HCT116 (cell line): ENCODE results near the gene ELMO2. TPM values are rescaled to one million over a fixed set of nuclear protein-coding genes. Genes with fewer than 3 reads are reported as not detected.

Source experiments
- ATAC-seq: fragments of 200-7000 bp; cut with Tn5 transposase; 2 replicates; pipeline ENCODE4 v1.9.1; 2020; ENCODE audit warnings: mild to moderate bottlenecking, moderate library complexity
- BruUV-seq: library from RNA; stranded (reverse); fragments of 400-500 nt; replicated peaks from 2 replicates; lab custom pipeline; 2021; lab: Mats Ljungman, UMichigan
- CTCF ChIA-PET: fragments of 300-600 bp; sonication (Branson Sonifier 250); formaldehyde crosslinking; loops from one replicate; lab custom pipeline; 2021; ENCODE audit warnings: antibody characterized with exemption; lab: Charles Lee
- POLR2A ChIA-PET: fragments of 300-600, 350-600 bp; sonication (Branson Sonifier 250); formaldehyde crosslinking; loops from one replicate; lab custom pipeline; 2021; ENCODE audit warnings: antibody characterized with exemption; lab: Charles Lee
- RAD21 ChIA-PET, 2 experiments: fragments of 300-600 bp; sonication (Branson Sonifier 250); formaldehyde crosslinking; loops; one replicate each; lab custom pipeline; 2023; ENCODE audit warnings: low total read pairs in 2 of 2; ENCODE audit not compliant: uncharacterized antibody in 2 of 2, unreplicated experiment in 2 of 2, low non-redundant PET in 1 of 2; lab: Charles Lee
- DNase-seq: peaks from one replicate; pipeline ENCODE4 v3.0.0-alpha.2; 2010; ENCODE audit warnings: low read depth, low spot score
- H2AFZ ChIP-seq: fragments of 200-600 bp; shearing (Covaris generic), sonication (generic); 2 replicates; pipeline ENCODE4 v1.6.1; 2017; ENCODE audit warnings: low read depth, mixed run types, mixed read lengths, antibody characterized with exemption, low read length; ENCODE audit not compliant: poor library complexity, severe bottlenecking
- H3K27ac ChIP-seq: 2 replicates; pipeline ENCODE4 v1.5.1; 2012; ENCODE audit warnings: low read depth, low read length
- H3K27me3 ChIP-seq: fragments of 200-600 bp; sonication (generic); 2 replicates; pipeline ENCODE4 v1.6.1; 2016; ENCODE audit warnings: mixed run types, low read length, mixed read lengths; ENCODE audit not compliant: insufficient read depth
- H3K36me3 ChIP-seq, 2 experiments: fragments of 200-500 bp in 1 of 2; fragments of 200-600 bp in 1 of 2; sonication (Bioruptor generic) in 1 of 2; sonication (generic) in 1 of 2; 2 replicates each; pipeline versions ENCODE4 v1.5.1 to v1.6.1; 2014 to 2016; ENCODE audit warnings: low read length in 2 of 2, inconsistent platforms in 1 of 2, mixed read lengths in 1 of 2, mixed run types in 1 of 2; ENCODE audit not compliant: insufficient read depth in 2 of 2, control insufficient read depth in 1 of 2
- H3K4me1 ChIP-seq, 2 experiments: fragments of 200-600 bp in 1 of 2; sonication (generic) in 1 of 2; 2 replicates each; pipeline versions ENCODE4 v1.5.1 to v1.6.1; 2012 to 2017; ENCODE audit warnings: low read length in 2 of 2, inconsistent platforms in 1 of 2, mild to moderate bottlenecking in 1 of 2, mixed read lengths in 1 of 2, mixed run types in 1 of 2, moderate library complexity in 1 of 2; ENCODE audit not compliant: insufficient read depth in 2 of 2, control insufficient read depth in 1 of 2
- H3K4me2 ChIP-seq: fragments of 200-600 bp; sonication (generic); 2 replicates; pipeline ENCODE4 v1.6.1; 2017; ENCODE audit warnings: mixed run types, low read length, mixed read lengths
- H3K4me3 ChIP-seq, 2 experiments: fragments of 200-600 bp in 1 of 2; sonication (generic) in 1 of 2; replicated peaks in 1 of 2; 2 replicates each; pipeline ENCODE4 v1.5.1; 2011 to 2016; ENCODE audit warnings: low read length in 2 of 2, control low read depth in 1 of 2, low read depth in 1 of 2, mild to moderate bottlenecking in 1 of 2, mixed read lengths in 1 of 2, mixed run types in 1 of 2
- H3K79me2 ChIP-seq: fragments of 200-600 bp; sonication (generic); 2 replicates; pipeline ENCODE4 v1.6.1; 2017; ENCODE audit warnings: mild to moderate bottlenecking, mixed run types, low read length, moderate library complexity, mixed read lengths; ENCODE audit not compliant: insufficient read depth
- H3K9ac ChIP-seq: fragments of 200-600 bp; sonication (generic); 2 replicates; pipeline ENCODE4 v1.6.1; 2016; ENCODE audit warnings: low read length, mixed read lengths
- H3K9me2 ChIP-seq: fragments of 200-600 bp; sonication (generic), shearing (Covaris generic); 2 replicates; pipeline ENCODE4 v1.6.1; 2017; ENCODE audit warnings: mixed run types, mild to moderate bottlenecking, moderate library complexity; ENCODE audit not compliant: insufficient read depth
- H3K9me3 ChIP-seq, 2 experiments: fragments of 200-500 bp in 1 of 2; fragments of 200-600 bp in 1 of 2; sonication (Bioruptor generic) in 1 of 2; sonication (generic) in 1 of 2; 2 replicates each; pipeline ENCODE4 v1.6.1; 2014 to 2017; ENCODE audit warnings: low read length in 2 of 2, mixed read lengths in 2 of 2, inconsistent platforms in 1 of 2, low read depth in 1 of 2, mild to moderate bottlenecking in 1 of 2, mixed run types in 1 of 2, moderate library complexity in 1 of 2; ENCODE audit not compliant: control insufficient read depth in 1 of 2, insufficient read depth in 1 of 2
- H4K20me1 ChIP-seq: fragments of 200-600 bp; sonication (generic), shearing (Covaris generic); 2 replicates; pipeline ENCODE4 v1.6.1; 2017; ENCODE audit warnings: mixed run types, mild to moderate bottlenecking, moderate library complexity; ENCODE audit not compliant: insufficient read depth
- EGR1 ChIP-seq: IDR thresholded peaks from 2 replicates; pipeline ENCODE4 v1.6.1; 2012; ENCODE audit warnings: low read depth
- ELF1 ChIP-seq: IDR thresholded peaks from 2 replicates; pipeline ENCODE4 v1.6.1; 2012; ENCODE audit warnings: low read depth, borderline replicate concordance
- EZH2 ChIP-seq: fragments of 200-600 bp; sonication (generic); IDR thresholded peaks from 2 replicates; pipeline ENCODE4 v1.6.1; 2017; ENCODE audit warnings: antibody characterized with exemption, mixed run types
- POLR2A ChIP-seq: IDR thresholded peaks from 2 replicates; pipeline ENCODE4 v1.7.0; 2011; ENCODE audit warnings: borderline replicate concordance; ENCODE audit not compliant: insufficient read depth, insufficient read length; ENCODE audit errors: extremely low read depth
- POLR2AphosphoS5 ChIP-seq: IDR thresholded peaks from 2 replicates; pipeline ENCODE4 v1.6.1; 2011; ENCODE audit warnings: mild to moderate bottlenecking, low read depth, low read length, moderate library complexity
- SIN3A ChIP-seq: IDR thresholded peaks from 2 replicates; pipeline ENCODE4 v1.6.1; 2012; ENCODE audit warnings: low read depth
- SP1 ChIP-seq: IDR thresholded peaks from 2 replicates; pipeline ENCODE4 v1.6.1; 2012; ENCODE audit warnings: low read depth
- SRF ChIP-seq: IDR thresholded peaks from 2 replicates; pipeline ENCODE4 v1.6.1; 2012; ENCODE audit warnings: low read depth
- TCF7L2 ChIP-seq: IDR thresholded peaks from 2 replicates; pipeline ENCODE4 v1.7.0; 2011; ENCODE audit warnings: borderline replicate concordance, inconsistent platforms; ENCODE audit not compliant: insufficient read depth, insufficient read length; ENCODE audit errors: extremely low read depth
- YY1 ChIP-seq: IDR thresholded peaks from 2 replicates; pipeline ENCODE4 v1.6.1; 2011; ENCODE audit warnings: low read length, low read depth, moderate library complexity, mild to moderate bottlenecking; ENCODE audit not compliant: insufficient replicate concordance; ENCODE audit errors: extremely low read depth
- ZNF274 ChIP-seq: fragments of 200-500 bp; sonication (Bioruptor generic); IDR thresholded peaks from 2 replicates; pipeline ENCODE4 v1.6.1; 2014; ENCODE audit warnings: mild to moderate bottlenecking, low read depth, low read length, inconsistent platforms
- intact Hi-C: fragments of 100-400 bp; cut with micrococcal nuclease; formaldehyde crosslinking; loops from 2 replicates; pipeline ENCODE4 v1.10.0; 2022
- total RNA-seq: library from RNA; stranded (reverse); gene quantifications from one replicate; pipeline ENCODE4 v1.2.1, GENCODE V29; 2021; ENCODE audit not compliant: unreplicated experiment
- TF ChIP-seq, protein P1 (sequence below), 3 experiments: fragments of 200-600 bp in 1 of 3; sonication (generic) in 1 of 3; IDR thresholded peaks in 2 of 3; conservative IDR thresholded peaks in 1 of 3; 2 replicates each; pipeline ENCODE4 v1.5.1; 2012 to 2017; ENCODE audit warnings: low read depth in 2 of 3, low read length in 2 of 3, antibody characterized with exemption in 1 of 3, borderline replicate concordance in 1 of 3, control low read depth in 1 of 3, mild to moderate bottlenecking in 1 of 3, mixed read lengths in 1 of 3, mixed run types in 1 of 3, moderate library complexity in 1 of 3; ENCODE audit not compliant: insufficient read depth in 1 of 3
- TF ChIP-seq, protein P2 (sequence below): IDR thresholded peaks from 2 replicates; pipeline ENCODE4 v1.6.1; 2012; ENCODE audit warnings: low read depth
- TF ChIP-seq, protein P3 (sequence below): IDR thresholded peaks from 2 replicates; pipeline ENCODE4 v1.6.1; 2011; ENCODE audit warnings: mild to moderate bottlenecking, low read length, moderate library complexity; ENCODE audit not compliant: insufficient replicate concordance; ENCODE audit errors: extremely low read depth
- TF ChIP-seq, protein P4 (sequence below): IDR thresholded peaks from 2 replicates; pipeline ENCODE4 v1.6.1; 2012

The ELMO2 gene
- total RNA-seq, 1 experiment from 2014 or later: 22.9 TPM

DNA sequence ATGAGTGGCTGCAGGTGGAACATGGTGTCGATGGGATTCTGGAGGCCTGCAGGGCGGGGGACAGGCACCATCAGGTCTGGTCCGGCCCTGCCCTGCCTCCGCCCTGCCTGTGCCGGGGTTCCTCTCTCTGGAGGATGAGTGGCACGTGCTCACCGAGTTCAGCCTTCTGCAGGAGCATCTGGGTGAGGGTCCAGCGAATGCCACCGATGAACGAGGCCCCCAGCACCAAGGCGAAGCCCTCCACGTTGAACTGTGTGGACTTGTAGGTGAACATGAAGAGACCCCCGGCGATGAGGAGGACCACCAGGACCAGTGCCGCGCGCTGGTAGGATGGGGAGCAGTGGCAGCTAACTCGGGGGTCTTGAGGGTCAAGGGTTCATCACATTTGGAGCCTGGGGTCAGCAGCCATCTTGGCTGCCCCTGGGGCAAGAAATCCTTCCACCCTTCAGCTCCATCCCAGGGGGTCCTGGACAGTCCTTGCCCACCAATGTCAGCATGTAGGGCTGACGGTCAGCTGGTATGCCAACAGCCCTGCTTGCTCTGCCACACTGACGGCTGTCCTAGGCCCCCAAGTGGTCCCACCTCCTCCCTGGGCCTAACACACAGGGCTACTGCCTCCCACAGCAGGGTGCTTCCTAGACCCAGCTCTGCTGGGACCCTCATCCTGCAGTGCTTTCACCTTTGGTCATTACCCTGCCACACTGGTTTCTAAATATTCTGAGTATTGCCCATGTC lies 51.3 kb downstream of the ELMO2 start:
- intact Hi-C loops: no loop called here
- Histone ChIP-seq H3K27ac (no peak overlapping the region), H3K9ac (no peak overlapping the region), H3K9me2 (no peaks in the 10 kb centered on the region), H3K4me2 (no peak overlapping the region), H4K20me1 (no peaks in the 10 kb centered on the region), H3K79me2 (peaks cover 5% of the 10 kb centered on the region; the same call in 1 of the 2 replicates), H3K4me1 (0 out of 4 replicates have a peak, but pooled peaks cover 0 to 3% of the 10 kb centered on the region in 2 experiments), H3K4me3 (no peak overlapping the region), H3K9me3 (no peaks in the 10 kb centered on the region), H3K27me3 (no peaks in the 10 kb centered on the region), H2AFZ (no peak overlapping the region), H3K36me3 (peaks cover 2 to 9% of the 10 kb centered on the region in 2 experiments; a peak in 1 of 4 replicates)
- ChIA-PET RAD21 (no interaction called here), POLR2A (no interaction called here), CTCF (no interaction called here)
- no peak for TF ChIP-seq POLR2AphosphoS5
- no peak for TF ChIP-seq SP1
- TF ChIP-seq EGR1: no peak
- no peak for TF ChIP-seq EZH2
- TF ChIP-seq ELF1: no peak
- TF ChIP-seq, protein P1, sequence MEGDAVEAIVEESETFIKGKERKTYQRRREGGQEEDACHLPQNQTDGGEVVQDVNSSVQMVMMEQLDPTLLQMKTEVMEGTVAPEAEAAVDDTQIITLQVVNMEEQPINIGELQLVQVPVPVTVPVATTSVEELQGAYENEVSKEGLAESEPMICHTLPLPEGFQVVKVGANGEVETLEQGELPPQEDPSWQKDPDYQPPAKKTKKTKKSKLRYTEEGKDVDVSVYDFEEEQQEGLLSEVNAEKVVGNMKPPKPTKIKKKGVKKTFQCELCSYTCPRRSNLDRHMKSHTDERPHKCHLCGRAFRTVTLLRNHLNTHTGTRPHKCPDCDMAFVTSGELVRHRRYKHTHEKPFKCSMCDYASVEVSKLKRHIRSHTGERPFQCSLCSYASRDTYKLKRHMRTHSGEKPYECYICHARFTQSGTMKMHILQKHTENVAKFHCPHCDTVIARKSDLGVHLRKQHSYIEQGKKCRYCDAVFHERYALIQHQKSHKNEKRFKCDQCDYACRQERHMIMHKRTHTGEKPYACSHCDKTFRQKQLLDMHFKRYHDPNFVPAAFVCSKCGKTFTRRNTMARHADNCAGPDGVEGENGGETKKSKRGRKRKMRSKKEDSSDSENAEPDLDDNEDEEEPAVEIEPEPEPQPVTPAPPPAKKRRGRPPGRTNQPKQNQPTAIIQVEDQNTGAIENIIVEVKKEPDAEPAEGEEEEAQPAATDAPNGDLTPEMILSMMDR (IDR thresholded peaks at IDR 0.05 in 2 of 3, conservative IDR thresholded peaks at IDR 0.05 in 1 of 3; ENCODE audit: borderline replicate concordance in 1 of 3, insufficient read depth in 1 of 3, low read depth in 2 of 3, low read length in 2 of 3): no peak
- TF ChIP-seq POLR2A: no peak
- TF ChIP-seq, protein P2, sequence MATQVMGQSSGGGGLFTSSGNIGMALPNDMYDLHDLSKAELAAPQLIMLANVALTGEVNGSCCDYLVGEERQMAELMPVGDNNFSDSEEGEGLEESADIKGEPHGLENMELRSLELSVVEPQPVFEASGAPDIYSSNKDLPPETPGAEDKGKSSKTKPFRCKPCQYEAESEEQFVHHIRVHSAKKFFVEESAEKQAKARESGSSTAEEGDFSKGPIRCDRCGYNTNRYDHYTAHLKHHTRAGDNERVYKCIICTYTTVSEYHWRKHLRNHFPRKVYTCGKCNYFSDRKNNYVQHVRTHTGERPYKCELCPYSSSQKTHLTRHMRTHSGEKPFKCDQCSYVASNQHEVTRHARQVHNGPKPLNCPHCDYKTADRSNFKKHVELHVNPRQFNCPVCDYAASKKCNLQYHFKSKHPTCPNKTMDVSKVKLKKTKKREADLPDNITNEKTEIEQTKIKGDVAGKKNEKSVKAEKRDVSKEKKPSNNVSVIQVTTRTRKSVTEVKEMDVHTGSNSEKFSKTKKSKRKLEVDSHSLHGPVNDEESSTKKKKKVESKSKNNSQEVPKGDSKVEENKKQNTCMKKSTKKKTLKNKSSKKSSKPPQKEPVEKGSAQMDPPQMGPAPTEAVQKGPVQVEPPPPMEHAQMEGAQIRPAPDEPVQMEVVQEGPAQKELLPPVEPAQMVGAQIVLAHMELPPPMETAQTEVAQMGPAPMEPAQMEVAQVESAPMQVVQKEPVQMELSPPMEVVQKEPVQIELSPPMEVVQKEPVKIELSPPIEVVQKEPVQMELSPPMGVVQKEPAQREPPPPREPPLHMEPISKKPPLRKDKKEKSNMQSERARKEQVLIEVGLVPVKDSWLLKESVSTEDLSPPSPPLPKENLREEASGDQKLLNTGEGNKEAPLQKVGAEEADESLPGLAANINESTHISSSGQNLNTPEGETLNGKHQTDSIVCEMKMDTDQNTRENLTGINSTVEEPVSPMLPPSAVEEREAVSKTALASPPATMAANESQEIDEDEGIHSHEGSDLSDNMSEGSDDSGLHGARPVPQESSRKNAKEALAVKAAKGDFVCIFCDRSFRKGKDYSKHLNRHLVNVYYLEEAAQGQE: no peak
- TF ChIP-seq SRF: no peak
- no peak for TF ChIP-seq TCF7L2
- no peak for TF ChIP-seq ZNF274
- no peak for TF ChIP-seq SIN3A
- TF ChIP-seq, protein P3, sequence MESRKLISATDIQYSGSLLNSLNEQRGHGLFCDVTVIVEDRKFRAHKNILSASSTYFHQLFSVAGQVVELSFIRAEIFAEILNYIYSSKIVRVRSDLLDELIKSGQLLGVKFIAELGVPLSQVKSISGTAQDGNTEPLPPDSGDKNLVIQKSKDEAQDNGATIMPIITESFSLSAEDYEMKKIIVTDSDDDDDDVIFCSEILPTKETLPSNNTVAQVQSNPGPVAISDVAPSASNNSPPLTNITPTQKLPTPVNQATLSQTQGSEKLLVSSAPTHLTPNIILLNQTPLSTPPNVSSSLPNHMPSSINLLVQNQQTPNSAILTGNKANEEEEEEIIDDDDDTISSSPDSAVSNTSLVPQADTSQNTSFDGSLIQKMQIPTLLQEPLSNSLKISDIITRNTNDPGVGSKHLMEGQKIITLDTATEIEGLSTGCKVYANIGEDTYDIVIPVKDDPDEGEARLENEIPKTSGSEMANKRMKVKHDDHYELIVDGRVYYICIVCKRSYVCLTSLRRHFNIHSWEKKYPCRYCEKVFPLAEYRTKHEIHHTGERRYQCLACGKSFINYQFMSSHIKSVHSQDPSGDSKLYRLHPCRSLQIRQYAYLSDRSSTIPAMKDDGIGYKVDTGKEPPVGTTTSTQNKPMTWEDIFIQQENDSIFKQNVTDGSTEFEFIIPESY: no peak
- TF ChIP-seq YY1: no peak
- TF ChIP-seq, protein P4, sequence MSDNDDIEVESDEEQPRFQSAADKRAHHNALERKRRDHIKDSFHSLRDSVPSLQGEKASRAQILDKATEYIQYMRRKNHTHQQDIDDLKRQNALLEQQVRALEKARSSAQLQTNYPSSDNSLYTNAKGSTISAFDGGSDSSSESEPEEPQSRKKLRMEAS: no peak
- no TSS peak for BruUV-seq
- ATAC-seq (no peak), DNase-seq (no peak)
